Measurements from ENCODE around the gene HOTAIR. TPM values are rescaled to one million over a fixed set of nuclear protein-coding genes. Genes with fewer than 3 reads are reported as not detected.

Gene HOTAIR
- total RNA-seq, 1 experiment from 2014 or later: 3.5 TPM

GRCh38 chr12:53980802-53981496 is 6.2 kb upstream of the HOTAIR start:
- Histone ChIP-seq H3K9ac (ENCODE audit: low read length) (no peak overlapping the region), H2AFZ (ENCODE audit: low read length) (no peak overlapping the region), H3K4me3 (ENCODE audit: low read length) (no peak overlapping the region), H3F3A (ENCODE audit: low read length, unreplicated experiment) (no peaks in the 10 kb centered on the region), H3K4me2 (ENCODE audit: low read length) (no peak overlapping the region), H3K27me3 (ENCODE audit: low read length) (no peaks in the 10 kb centered on the region), H3K27ac (ENCODE audit: low read length) (no peak overlapping the region), H3K79me2 (ENCODE audit: low read length) (no peaks in the 10 kb centered on the region), H3K4me1 (ENCODE audit: insufficient read depth, low read length) (peaks cover 29% of the 10 kb centered on the region), H3K9me3 (ENCODE audit: low read length) (no peaks in the 10 kb centered on the region), H3K9me2 (replicated peaks; ENCODE audit: low read length) (no peaks in the 10 kb centered on the region), H4K20me1 (ENCODE audit: low read length) (no peaks in the 10 kb centered on the region), H3K36me3 (ENCODE audit: low read depth, low read length) (no peaks in the 10 kb centered on the region)
- DNase-seq (no peak), ATAC-seq (no peak)
- CTCF ChIA-PET: interaction anchor here (0.6 kb wide), 2 partner anchors 51 to 743 kb away, joined by 3 to 4 read pairs; no protein-coding TSS in a partner anchor
- intact Hi-C loops (cut with micrococcal nuclease): no loop called here
- BruUV-seq (replicated peaks): no TSS peak
- POLR2A ChIA-PET (ENCODE audit: unreplicated experiment): no interaction called here
- TF ChIP-seq EZH2 (IDR thresholded peaks at IDR 0.05; ENCODE audit: low read length, unreplicated experiment) (no peak), CTCF (conservative IDR thresholded peaks at IDR 0.05; ENCODE audit: low read depth, low read length) (no peak), EZH2phosphoT487 (IDR thresholded peaks at IDR 0.05; ENCODE audit: borderline replicate concordance, low read length) (no peak)

GRCh38 chr12:53980104-53980801 is 5.5 kb upstream of the HOTAIR start:
- intact Hi-C loops (cut with micrococcal nuclease): no loop called here
- no peaks in the 10 kb centered on the region for H3K9me3 ChIP-seq (ENCODE audit: low read length)
- POLR2A ChIA-PET (ENCODE audit: unreplicated experiment): no interaction called here
- H3K9me2 ChIP-seq (replicated peaks; ENCODE audit: low read length): no peaks in the 10 kb centered on the region
- no peaks in the 10 kb centered on the region for H4K20me1 ChIP-seq (ENCODE audit: low read length)
- H3K4me1 ChIP-seq (ENCODE audit: insufficient read depth, low read length): peaks cover 26% of the 10 kb centered on the region
- H3K36me3 ChIP-seq (ENCODE audit: low read depth, low read length): no peaks in the 10 kb centered on the region
- H3F3A ChIP-seq (ENCODE audit: low read length, unreplicated experiment): no peaks in the 10 kb centered on the region
- no peak overlapping the region for H3K9ac ChIP-seq (ENCODE audit: low read length)
- TF ChIP-seq EZH2 (IDR thresholded peaks at IDR 0.05; ENCODE audit: low read length, unreplicated experiment) (no peak), EZH2phosphoT487 (IDR thresholded peaks at IDR 0.05; ENCODE audit: borderline replicate concordance, low read length) (no peak), CTCF (conservative IDR thresholded peaks at IDR 0.05; ENCODE audit: low read depth, low read length) (no peak)
- BruUV-seq (replicated peaks): no TSS peak
- no peak overlapping the region for H3K27ac ChIP-seq (ENCODE audit: low read length)
- CTCF ChIA-PET: interaction anchor here (0.6 kb wide), 2 partner anchors 52 to 744 kb away, joined by 3 to 4 read pairs; no protein-coding TSS in a partner anchor
- no peak for ATAC-seq
- H3K79me2 ChIP-seq (ENCODE audit: low read length): no peaks in the 10 kb centered on the region
- no peak overlapping the region for H2AFZ ChIP-seq (ENCODE audit: low read length)
- no peak overlapping the region for H3K4me2 ChIP-seq (ENCODE audit: low read length)
- no peak for DNase-seq
- no peak overlapping the region for H3K4me3 ChIP-seq (ENCODE audit: low read length)
- H3K27me3 ChIP-seq (ENCODE audit: low read length): no peaks in the 10 kb centered on the region

Measured in PC-3 (cell line).